ENCODE data around the gene OTOF.

DNA sequence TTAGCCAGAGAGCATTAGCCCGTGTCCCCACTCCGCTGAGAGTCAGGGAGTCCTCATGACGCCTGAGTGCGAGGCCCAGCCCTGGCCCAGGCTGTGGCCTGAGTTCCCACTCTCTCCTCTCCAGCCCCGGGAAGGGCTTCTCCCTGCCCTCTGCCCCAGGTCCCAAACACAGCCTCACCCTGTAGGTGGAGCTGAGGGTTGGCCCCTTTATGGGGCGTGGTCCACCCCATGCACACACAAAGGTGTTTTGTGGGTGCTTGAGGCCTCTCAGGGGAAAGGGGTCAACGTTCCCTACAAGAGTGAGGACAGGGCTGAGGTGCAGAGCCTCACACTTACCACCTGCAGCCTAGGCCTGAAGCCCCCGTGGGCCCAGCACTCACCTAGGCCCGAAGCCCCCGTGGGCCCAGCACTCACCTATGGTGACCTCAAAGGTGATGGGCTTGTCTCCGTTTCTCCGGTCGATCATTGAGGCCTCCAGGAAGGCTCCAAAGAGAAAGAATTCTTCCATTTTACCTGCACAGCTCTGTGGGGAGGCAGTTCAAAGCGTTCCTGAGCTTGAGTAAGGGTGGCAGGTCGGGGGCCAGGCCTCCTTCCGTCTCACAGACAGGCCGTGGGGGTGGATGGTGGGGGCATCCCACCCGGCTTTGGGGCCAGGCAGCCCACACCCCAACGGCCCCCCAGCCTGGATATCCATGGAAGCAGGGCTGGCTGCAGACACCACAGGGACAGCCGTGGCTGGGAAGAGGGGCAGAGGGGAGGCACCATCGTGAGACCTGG, 2.1 kb upstream of the OTOF start:
- TF ChIP-seq AFF4 (CRISPR knock-in tag; IDR thresholded peaks at IDR 0.05), result no peak
- no peak for TF ChIP-seq REST (IDR thresholded peaks at IDR 0.05; ENCODE audit: borderline replicate concordance in 1 of 2, low read depth in 1 of 2, low read length in 2 of 2)
- TF ChIP-seq RFXAP (CRISPR knock-in tag; IDR thresholded peaks at IDR 0.05; ENCODE audit: borderline replicate concordance), result no peak
- no peak for TF ChIP-seq EZH2 (conservative IDR thresholded peaks at IDR 0.05; ENCODE audit: low read depth, low read length)
- no peak; the same call in 1 of the 2 replicates for TF ChIP-seq ZFX (CRISPR knock-in tag; IDR thresholded peaks at IDR 0.05; ENCODE audit: low read depth)
- TF ChIP-seq ZZZ3 (CRISPR knock-in tag; IDR thresholded peaks at IDR 0.05; ENCODE audit: borderline replicate concordance), result no peak

All from HepG2 (cell line).